GM15510 (cell line): ENCODE measurements around the gene BORCS5.

ENCODE experiments used
- POLR2A ChIP-seq: IDR thresholded peaks from 3 replicates; pipeline ENCODE4 v1.6.1; 2011; ENCODE audit warnings: borderline replicate concordance; ENCODE audit not compliant: insufficient read length; ENCODE audit errors: extremely low read depth

Gene BORCS5

GRCh38 chr12:12356896-12357718 is at the start of gene BORCS5:
Gene BORCS5, plus strand, starts transcription at chr12:12357078. Its CDS starts 374 bp downstream, at chr12:12357452.
- peak; percentile 98 for TF ChIP-seq POLR2A

- TF ChIP-seq POLR2A, result no peak
These were observed 41.0 kb upstream of the BORCS5 start for GRCh38 chr12:12315838-12316237.

- TF ChIP-seq POLR2A, result no peak
These were observed 37.3 kb upstream of the BORCS5 start for GRCh38 chr12:12319451-12320183.

- no peak for TF ChIP-seq POLR2A
These were observed 33.8 kb upstream of the BORCS5 start for GRCh38 chr12:12323118-12323517.

- no peak for TF ChIP-seq POLR2A
These were observed 33.3 kb upstream of the BORCS5 start for GRCh38 chr12:12323591-12323990.

- no peak for TF ChIP-seq POLR2A
These were observed 30.6 kb upstream of the BORCS5 start for GRCh38 chr12:12326262-12326661.

- no peak for TF ChIP-seq POLR2A
These were observed 29.1 kb upstream of the BORCS5 start for GRCh38 chr12:12327802-12328201.

- no peak for TF ChIP-seq POLR2A
These were observed 25.6 kb upstream of the BORCS5 start for GRCh38 chr12:12331244-12331771.

- no peak for TF ChIP-seq POLR2A
These were observed 25.0 kb upstream of the BORCS5 start for GRCh38 chr12:12331896-12332295.

GRCh38 chr12:12333407-12334366 is 23.2 kb upstream of the BORCS5 start:
- no peak for TF ChIP-seq POLR2A

- TF ChIP-seq POLR2A, result no peak
These were observed 22.4 kb upstream of the BORCS5 start for GRCh38 chr12:12334367-12335040.

GRCh38 chr12:12336049-12336411 is 20.8 kb upstream of the BORCS5 start:
- no peak for TF ChIP-seq POLR2A

GRCh38 chr12:12336511-12336910 is 20.4 kb upstream of the BORCS5 start:
- TF ChIP-seq POLR2A, result no peak
